Endodermal cell (in vitro differentiated cells): ENCODE measurements around the gene ARHGAP45. TPM values are rescaled to one million over a fixed set of nuclear protein-coding genes. Genes with fewer than 3 reads are reported as not detected.

Experiments
- DNase-seq: peaks from one replicate; pipeline ENCODE4 v3.0.0-alpha.2; 2017
- H3K27ac ChIP-seq: 2 replicates; pipeline ENCODE4 v1.5.1; 2013; ENCODE audit warnings: mild to moderate bottlenecking, low read depth, low read length, moderate library complexity
- H3K27me3 ChIP-seq: 2 replicates; pipeline ENCODE4 v1.6.1; 2013; ENCODE audit warnings: mild to moderate bottlenecking, low read length, moderate library complexity; ENCODE audit not compliant: insufficient read depth, control insufficient read depth, poor library complexity, severe bottlenecking
- H3K36me3 ChIP-seq: 2 replicates; pipeline ENCODE4 v1.7.0; 2013; ENCODE audit warnings: mild to moderate bottlenecking, low read length, moderate library complexity; ENCODE audit not compliant: control insufficient read depth, insufficient read depth
- H3K4me1 ChIP-seq: one replicate; pipeline ENCODE4 v1.7.0; 2013; ENCODE audit warnings: low read length; ENCODE audit not compliant: control insufficient read depth, insufficient read depth
- H3K4me3 ChIP-seq: 2 replicates; pipeline ENCODE4 v1.5.1; 2013; ENCODE audit warnings: mild to moderate bottlenecking, low read length, moderate library complexity
- H3K9ac ChIP-seq: 2 replicates; pipeline ENCODE4 v1.6.1; 2013; ENCODE audit warnings: mild to moderate bottlenecking, low read length, moderate library complexity; ENCODE audit not compliant: poor library complexity, severe bottlenecking; ENCODE audit errors: extremely low read depth
- H3K9me3 ChIP-seq: 2 replicates; pipeline ENCODE4 v1.6.1; 2013; ENCODE audit warnings: mild to moderate bottlenecking, low read length, moderate library complexity; ENCODE audit not compliant: control insufficient read depth
- H3K27ac Mint-ChIP-seq: 2 replicates; pipeline ENCODE4 v1.8.0; 2020; ENCODE audit warnings: mixed read lengths
- H3K27me3 Mint-ChIP-seq: 2 replicates; pipeline ENCODE4 v1.8.0; 2021; ENCODE audit warnings: mild to moderate bottlenecking, mixed read lengths; ENCODE audit not compliant: insufficient read depth
- H3K36me3 Mint-ChIP-seq: 2 replicates; pipeline ENCODE4 v1.8.0; 2020; ENCODE audit warnings: low read depth, mixed read lengths
- H3K4me1 Mint-ChIP-seq: 2 replicates; pipeline ENCODE4 v1.8.0; 2020; ENCODE audit warnings: mixed read lengths
- H3K4me3 Mint-ChIP-seq: 2 replicates; pipeline ENCODE4 v1.8.0; 2020; ENCODE audit warnings: mild to moderate bottlenecking, moderate library complexity, mixed read lengths
- H3K9me3 Mint-ChIP-seq: 2 replicates; pipeline ENCODE4 v1.8.0; 2020; ENCODE audit warnings: mild to moderate bottlenecking, mixed read lengths
- CTCF ChIP-seq: fragments of 200-600 bp; sonication (generic); conservative IDR thresholded peaks from 2 replicates; pipeline ENCODE4 v1.5.0; 2021; ENCODE audit warnings: antibody characterized with exemption, mild to moderate bottlenecking
- WGBS, 2 experiments: methylation state at CpG; one replicate each; pipeline versions ENCODE4 v1.1.5 to v1.1.7; 2013; ENCODE audit warnings: missing lambda C conversion rate in 2 of 2, mixed read lengths in 1 of 2; ENCODE audit not compliant: insufficient coverage in 1 of 2, insufficient read length in 1 of 2; 5-methylcytosine and 5-hydroxymethylcytosine counted together
- total RNA-seq, 2 donors: library from RNA; stranded (reverse); fragmentation: NEBNext Ultra II Directional in 1 of 2; extraction: Animal tissue kit (Norgen Biotek cat#: 25700) in 1 of 2; gene quantifications; 2 replicates in 1 of 2; 3 replicates in 1 of 2; pipeline ENCODE4 v1.2.1, GENCODE V29; 2021

The ARHGAP45 gene
- total RNA-seq, 2 donors from 2014 or later, result 14.8 to 17.1 TPM

DNA sequence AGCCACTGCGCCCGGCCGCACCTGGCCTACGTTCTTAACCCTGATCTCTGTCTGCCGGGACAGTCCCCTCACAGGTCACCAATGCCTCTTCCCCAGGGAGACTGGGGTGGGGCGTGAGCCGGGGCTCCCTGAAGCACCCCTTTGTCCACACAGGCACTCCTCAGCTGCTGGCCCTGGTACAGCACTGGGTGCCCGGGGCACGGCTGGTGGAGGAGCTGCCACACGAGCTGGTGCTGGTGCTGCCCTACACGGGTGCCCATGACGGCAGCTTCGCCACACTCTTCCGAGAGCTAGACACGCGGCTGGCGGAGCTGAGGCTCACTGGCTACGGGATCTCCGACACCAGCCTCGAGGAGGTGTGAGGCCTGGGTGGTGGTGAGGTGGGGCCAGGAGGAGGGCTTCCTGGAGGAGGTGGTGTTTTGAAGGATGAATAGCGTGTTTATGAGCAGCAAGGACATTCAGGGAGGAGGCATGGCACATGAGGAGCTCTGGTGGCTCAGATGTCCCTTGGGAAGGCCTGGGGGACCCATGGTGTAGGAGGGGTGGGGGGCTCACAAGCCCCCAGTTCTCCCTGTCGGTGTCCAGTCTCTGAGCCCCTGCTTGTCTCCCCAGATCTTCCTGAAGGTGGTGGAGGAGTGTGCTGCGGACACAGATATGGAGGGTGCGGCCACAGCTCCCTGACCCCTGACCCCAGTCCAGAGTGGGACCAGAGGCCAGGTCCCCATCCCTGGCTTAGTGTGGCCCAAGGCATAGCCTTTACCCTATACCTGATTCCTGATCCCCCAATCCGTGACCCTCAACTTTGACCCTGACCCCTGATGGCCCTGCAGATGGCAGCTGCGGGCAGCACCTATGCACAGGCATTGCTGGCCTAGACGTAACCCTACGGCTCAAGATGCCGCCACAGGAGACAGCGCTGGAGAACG is 13.5 kb upstream of the ARHGAP45 start:
- H3K9me3 ChIP-seq, result peaks cover 18% of the 10 kb centered on the region
- no peaks in the 10 kb centered on the region for H3K27me3 ChIP-seq
- 92 to 97% methylated on average over 26 to 31 of the region's 31 CpGs for WGBS, 2 experiments
- H3K9ac ChIP-seq, result no peak overlapping the region
- Mint-ChIP-seq H3K27ac (no peak overlapping the region), H3K27me3 (no peaks in the 10 kb centered on the region), H3K4me1 (no peaks in the 10 kb centered on the region), H3K9me3 (no peaks in the 10 kb centered on the region), H3K4me3 (no peak overlapping the region), H3K36me3 (peaks cover 30% of the 10 kb centered on the region)
- no peak overlapping the region for H3K4me3 ChIP-seq
- no peak for DNase-seq
- no peak overlapping the region for H3K27ac ChIP-seq
- H3K36me3 ChIP-seq, result peaks cover 32% of the 10 kb centered on the region
- TF ChIP-seq CTCF, result no peak
- no peaks in the 10 kb centered on the region for H3K4me1 ChIP-seq

DNA sequence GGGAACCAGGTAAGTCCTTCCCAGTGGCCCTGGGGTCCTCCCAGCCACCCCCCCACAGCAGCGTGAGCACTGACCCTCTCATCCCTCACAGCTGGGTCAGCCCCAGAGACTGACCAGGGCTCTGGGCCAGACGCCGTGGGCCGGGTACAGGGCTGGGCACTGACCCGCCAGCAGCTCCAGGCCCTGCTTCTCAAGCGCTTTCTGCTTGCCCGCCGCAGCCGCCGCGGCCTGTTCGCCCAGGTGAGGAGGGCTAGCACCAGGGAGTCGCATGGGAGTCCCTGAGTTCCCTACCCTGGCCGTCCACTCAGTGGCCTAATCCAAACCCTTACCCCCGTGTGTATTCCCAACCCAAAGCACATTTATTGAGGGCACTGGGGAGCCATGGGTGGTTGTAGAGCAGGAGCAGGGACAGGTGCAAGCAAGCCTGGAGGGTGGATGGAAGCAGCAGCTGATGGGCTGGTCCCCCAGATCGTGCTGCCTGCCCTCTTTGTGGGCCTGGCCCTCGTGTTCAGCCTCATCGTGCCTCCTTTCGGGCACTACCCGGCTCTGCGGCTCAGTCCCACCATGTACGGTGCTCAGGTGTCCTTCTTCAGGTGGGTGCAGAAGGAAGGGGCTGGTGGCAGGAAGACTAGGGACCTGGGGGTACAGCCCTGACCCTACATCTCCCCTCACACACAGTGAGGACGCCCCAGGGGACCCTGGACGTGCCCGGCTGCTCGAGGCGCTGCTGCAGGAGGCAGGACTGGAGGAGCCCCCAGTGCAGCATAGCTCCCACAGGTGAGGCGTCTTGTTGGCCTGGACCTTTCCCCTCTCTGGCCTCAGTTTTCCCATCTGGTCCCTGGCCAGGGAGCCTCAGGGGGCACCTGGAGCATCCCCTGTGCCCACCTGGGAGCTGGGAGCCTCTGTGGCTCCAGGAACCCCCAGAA is 12.6 kb upstream of the ARHGAP45 start:
- Histone ChIP-seq H3K27me3 (no peaks in the 10 kb centered on the region), H3K9me3 (peaks cover 18% of the 10 kb centered on the region), H3K9ac (no peak overlapping the region), H3K36me3 (peaks cover 37% of the 10 kb centered on the region), H3K4me1 (no peaks in the 10 kb centered on the region), H3K27ac (no peak overlapping the region), H3K4me3 (no peak overlapping the region)
- H3K4me3 Mint-ChIP-seq, result no peak overlapping the region
- no peak overlapping the region for H3K27ac Mint-ChIP-seq
- WGBS, 2 experiments, result 89 to 96% methylated on average over 7 to 28 of the region's 28 CpGs
- no peaks in the 10 kb centered on the region for H3K4me1 Mint-ChIP-seq
- no peaks in the 10 kb centered on the region for H3K9me3 Mint-ChIP-seq
- no peak for TF ChIP-seq CTCF
- DNase-seq, result no peak
- H3K36me3 Mint-ChIP-seq, result peaks cover 31% of the 10 kb centered on the region
- no peaks in the 10 kb centered on the region for H3K27me3 Mint-ChIP-seq

GRCh38 chr19:1055028-1055425 is 11.9 kb upstream of the ARHGAP45 start:
- H3K4me1 Mint-ChIP-seq, result no peaks in the 10 kb centered on the region
- Histone ChIP-seq H3K27ac (no peak overlapping the region), H3K27me3 (no peaks in the 10 kb centered on the region), H3K9me3 (peaks cover 18% of the 10 kb centered on the region), H3K36me3 (peaks cover 37% of the 10 kb centered on the region), H3K4me1 (no peaks in the 10 kb centered on the region), H3K9ac (no peak overlapping the region), H3K4me3 (no peak overlapping the region)
- no peak overlapping the region for H3K27ac Mint-ChIP-seq
- no peaks in the 10 kb centered on the region for H3K27me3 Mint-ChIP-seq
- peaks cover 31% of the 10 kb centered on the region for H3K36me3 Mint-ChIP-seq
- no peak for DNase-seq
- H3K9me3 Mint-ChIP-seq, result no peaks in the 10 kb centered on the region
- WGBS, 2 experiments, result 94% methylated on average over 13 to 14 of the region's 14 CpGs
- no peak overlapping the region for H3K4me3 Mint-ChIP-seq
- no peak for TF ChIP-seq CTCF
